SU-DHL-6 (cell line): ENCODE data around the gene C14orf132.

Experiments
- H2AFZ ChIP-seq: fragments of 200-600 bp; sonication (generic); 2 replicates; pipeline ENCODE4 v1.6.1; 2014; ENCODE audit warnings: low read depth, mild to moderate bottlenecking, moderate library complexity, mixed read lengths, antibody characterized with exemption, low read length; ENCODE audit not compliant: severe bottlenecking
- H3F3A ChIP-seq: fragments of 200-600 bp; shearing (Covaris generic); 2 replicates; pipeline ENCODE4 v1.6.0; 2016; ENCODE audit warnings: antibody characterized with exemption, mild to moderate bottlenecking; ENCODE audit not compliant: insufficient read depth
- H3K27ac ChIP-seq: fragments of 200-600 bp; sonication (generic); 2 replicates; pipeline ENCODE4 v1.5.1; 2016; ENCODE audit warnings: low read depth, mild to moderate bottlenecking, low read length, moderate library complexity, mixed read lengths
- H3K27me3 ChIP-seq: fragments of 200-600 bp; sonication (generic), shearing (Covaris generic); 2 replicates; pipeline ENCODE4 v1.6.0; 2014; ENCODE audit warnings: mild to moderate bottlenecking, low read length
- H3K36me3 ChIP-seq: fragments of 200-600 bp; sonication (generic); 2 replicates; pipeline ENCODE4 v1.6.1; 2014; ENCODE audit warnings: mild to moderate bottlenecking, low read length, mixed read lengths
- H3K4me2 ChIP-seq: fragments of 300-600, 200-600 bp; shearing (Covaris generic), sonication (generic); 2 replicates; pipeline ENCODE4 v1.6.0; 2014; ENCODE audit warnings: low read length, low read depth, mild to moderate bottlenecking; ENCODE audit not compliant: poor library complexity, severe bottlenecking
- H3K4me3 ChIP-seq: fragments of 200-600 bp; sonication (generic); 2 replicates; pipeline ENCODE4 v1.5.1; 2014; ENCODE audit warnings: antibody characterized with exemption, low read length, mild to moderate bottlenecking, mixed read lengths; ENCODE audit not compliant: insufficient read depth, poor library complexity, severe bottlenecking
- H3K79me2 ChIP-seq: fragments of 200-600 bp; sonication (generic); 2 replicates; pipeline ENCODE4 v1.6.1; 2014; ENCODE audit warnings: mild to moderate bottlenecking, low read length, moderate library complexity; ENCODE audit not compliant: insufficient read depth
- H3K9ac ChIP-seq: fragments of 200-600 bp; sonication (generic); 2 replicates; pipeline ENCODE4 v1.7.0; 2014; ENCODE audit warnings: mild to moderate bottlenecking, low read length
- H3K9me2 ChIP-seq: fragments of 200-600 bp; sonication (generic); replicated peaks from 2 replicates; pipeline ENCODE4 v1.6.1; 2014; ENCODE audit warnings: low read length; ENCODE audit not compliant: insufficient read depth
- H3K9me3 ChIP-seq: fragments of 200-600 bp; sonication (generic); 2 replicates; pipeline ENCODE4 v1.6.1; 2014; ENCODE audit warnings: low read length, mixed read lengths; ENCODE audit not compliant: insufficient read depth
- H4K20me1 ChIP-seq: fragments of 200-600 bp; sonication (generic); 2 replicates; pipeline ENCODE4 v1.6.1; 2014; ENCODE audit warnings: low read depth, mild to moderate bottlenecking, antibody characterized with exemption, low read length, moderate library complexity, mixed read lengths
- CTCF ChIP-seq: fragments of 200-600 bp; sonication (generic); IDR thresholded peaks from one replicate; pipeline ENCODE4 v1.5.1; 2017; ENCODE audit warnings: antibody characterized with exemption, mild to moderate bottlenecking, low read length, moderate library complexity; ENCODE audit not compliant: insufficient read depth, poor library complexity, severe bottlenecking
- EZH2phosphoT487 ChIP-seq: fragments of 200-600 bp; sonication (generic), shearing (Covaris generic); conservative IDR thresholded peaks from 2 replicates; pipeline ENCODE4 v1.6.1; 2018; ENCODE audit warnings: mild to moderate bottlenecking, antibody characterized with exemption, low read length, moderate library complexity, mixed read lengths

C14orf132 gene

GRCh38 chr14:96106891-96107290 is 67.7 kb downstream of the C14orf132 start:
- Histone ChIP-seq H3K79me2 (no peaks in the 10 kb centered on the region), H3K9ac (no peak overlapping the region), H3K27me3 (no peaks in the 10 kb centered on the region), H3K9me2 (no peaks in the 10 kb centered on the region), H4K20me1 (no peaks in the 10 kb centered on the region), H3K4me2 (no peak overlapping the region), H3K36me3 (no peaks in the 10 kb centered on the region), H3K4me3 (no peak overlapping the region), H3F3A (no peaks in the 10 kb centered on the region), H2AFZ (no peak overlapping the region), H3K27ac (no peak overlapping the region), H3K9me3 (no peaks in the 10 kb centered on the region)
- TF ChIP-seq CTCF (no peak), EZH2phosphoT487 (no peak)

GRCh38 chr14:96108061-96108795 is 69.1 kb downstream of the C14orf132 start:
- Histone ChIP-seq H3K27me3 (no peaks in the 10 kb centered on the region), H3K4me2 (no peak overlapping the region), H3K4me3 (no peak overlapping the region), H3K9ac (no peak overlapping the region), H3K36me3 (no peaks in the 10 kb centered on the region), H2AFZ (no peak overlapping the region), H3K9me2 (no peaks in the 10 kb centered on the region), H3K9me3 (peaks cover 9% of the 10 kb centered on the region; the same call in 1 of the 2 replicates), H4K20me1 (no peaks in the 10 kb centered on the region), H3K27ac (no peak overlapping the region), H3K79me2 (no peaks in the 10 kb centered on the region), H3F3A (no peaks in the 10 kb centered on the region)
- TF ChIP-seq EZH2phosphoT487 = no peak
- TF ChIP-seq CTCF = no peak

GRCh38 chr14:96108911-96109310 is 69.7 kb downstream of the C14orf132 start:
- Histone ChIP-seq H3F3A (no peaks in the 10 kb centered on the region), H4K20me1 (no peaks in the 10 kb centered on the region), H3K36me3 (no peaks in the 10 kb centered on the region), H3K27me3 (no peaks in the 10 kb centered on the region), H3K9me2 (no peaks in the 10 kb centered on the region), H3K4me3 (no peak overlapping the region), H3K27ac (no peak overlapping the region), H2AFZ (no peak overlapping the region), H3K79me2 (no peaks in the 10 kb centered on the region), H3K9ac (no peak overlapping the region), H3K9me3 (peaks cover 11% of the 10 kb centered on the region; the same call in 1 of the 2 replicates), H3K4me2 (no peak overlapping the region)
- TF ChIP-seq CTCF = no peak
- TF ChIP-seq EZH2phosphoT487 = no peak
